Activated T-cell treated with anti-CD3 and anti-CD28 coated beads for 48 hours (primary cell): ENCODE results near the gene CORO6.

Experiments used
- DNase-seq: peaks from one replicate; pipeline ENCODE4 v3.0.0-alpha.2; 2020; ENCODE audit warnings: low read depth

Gene CORO6

GRCh38 chr17:29577001-29577370 is 45.7 kb downstream of the CORO6 start:
- no peak for DNase-seq

- DNase-seq = no peak
Measured at GRCh38 chr17:29576214-29577000, 46.3 kb downstream of the CORO6 start.

- DNase-seq = no peak
Measured at GRCh38 chr17:29575511-29576213, 47.0 kb downstream of the CORO6 start.

GRCh38 chr17:29574732-29575510 is 47.8 kb downstream of the CORO6 start:
- DNase-seq = no peak

GRCh38 chr17:29573871-29574731 is 48.6 kb downstream of the CORO6 start:
- DNase-seq = no peak

GRCh38 chr17:29573558-29573869 is 49.2 kb downstream of the CORO6 start:
- DNase-seq = no peak

- DNase-seq = peak; percentile 63
Measured at GRCh38 chr17:29572691-29573557, 49.8 kb downstream of the CORO6 start.

- DNase-seq = no peak
Measured at GRCh38 chr17:29571883-29572681, 50.6 kb downstream of the CORO6 start.

- no peak for DNase-seq
Measured at GRCh38 chr17:29571486-29571882, 51.2 kb downstream of the CORO6 start.

GRCh38 chr17:29570521-29570920 is 52.2 kb downstream of the CORO6 start:
- no peak for DNase-seq

- DNase-seq = no peak
Measured at GRCh38 chr17:29569245-29569950, 53.3 kb downstream of the CORO6 start.

- peak; percentile 87 for DNase-seq
Measured at GRCh38 chr17:29568331-29569244, 54.1 kb downstream of the CORO6 start, which contains the start of gene TP53I13. TP53I13 (plus strand) TSS chr17:29568701; CDS start chr17:29568759, 58 bp downstream.

- DNase-seq = peak; percentile 77
Measured at GRCh38 chr17:29567554-29568330, 55.0 kb downstream of the CORO6 start.

- no peak for DNase-seq
Measured at GRCh38 chr17:29567304-29567553, 55.5 kb downstream of the CORO6 start.

GRCh38 chr17:29566473-29567303 is 56.0 kb downstream of the CORO6 start, which contains the start of gene ABHD15:
ABHD15 (minus strand) TSS chr17:29567037; CDS start chr17:29566966, 71 bp downstream.
- peak; percentile 71 for DNase-seq

GRCh38 chr17:29565643-29566472 is 56.9 kb downstream of the CORO6 start:
- peak; percentile 59 for DNase-seq
